ENCODE data around the gene KBTBD2. TPM values are rescaled to one million over a fixed set of nuclear protein-coding genes. Genes with fewer than 3 reads are reported as not detected.
A peak's percentile ranks its signal among the peaks of the same experiment; 100 is the strongest.

KBTBD2 gene
- total and polyA plus RNA-seq, 2 donors (not counting 3 experiments of a cell fraction or from before 2014, with no cell fraction given), result 24.8 to 36.6 TPM

GRCh38 chr7:32860090-32860489 is 31.5 kb downstream of the KBTBD2 start:
- no peaks in the 10 kb centered on the region for H3K79me2 ChIP-seq (ENCODE audit: control insufficient read depth, insufficient read depth, low read length)
- no peaks in the 10 kb centered on the region for H3K9me3 ChIP-seq (replicated peaks; ENCODE audit: control insufficient read depth, insufficient read depth, low read length)
- H3K27ac ChIP-seq (ENCODE audit: insufficient read depth, low read depth, low read length), result no peak overlapping the region
- CTCF ChIA-PET, result interaction anchor here (5.6 kb wide), 1 partner anchor 14 kb away, joined by 28 read pairs; no protein-coding TSS in a partner anchor
- H3K36me3 ChIP-seq (ENCODE audit: control insufficient read depth in 2 of 2, extremely low read depth in 1 of 2, insufficient read depth in 2 of 2, low read length in 2 of 2), result no peaks in the 10 kb centered on the region
- POLR2A ChIA-PET, result no interaction called here
- H3K9me1 ChIP-seq (replicated peaks; ENCODE audit: control insufficient read depth, extremely low read depth, insufficient read depth, low read length), result no peaks in the 10 kb centered on the region
- DNase-seq (ENCODE audit: low read depth, low spot score), result no peak
- H4K20me1 ChIP-seq (replicated peaks; ENCODE audit: control insufficient read depth, extremely low read depth, insufficient read depth, low read length), result no peaks in the 10 kb centered on the region
- no peak overlapping the region for H3K4me2 ChIP-seq (ENCODE audit: insufficient read depth, low read length)
- no peak overlapping the region for H3K4me3 ChIP-seq (replicated peaks in 1 of 3; ENCODE audit: insufficient read depth in 1 of 3, low read depth in 1 of 3, low read length in 3 of 3)
- TF ChIP-seq JUN (IDR thresholded peaks at IDR 0.05; ENCODE audit: borderline replicate concordance, insufficient read depth, insufficient read length, low read depth) (no peak), POLR2A (IDR thresholded peaks at IDR 0.05; ENCODE audit: low read depth, low read length) (no peak), MYC (IDR thresholded peaks at IDR 0.05; ENCODE audit: low read depth, low read length) (no peak), GATA2 (IDR thresholded peaks at IDR 0.05; ENCODE audit: insufficient read depth, insufficient read length, low read depth, low read length) (no peak), POLR2AphosphoS5 (IDR thresholded peaks at IDR 0.05; ENCODE audit: insufficient read depth, low read depth, low read length) (no peak), FOS (IDR thresholded peaks at IDR 0.05; ENCODE audit: borderline replicate concordance, insufficient read depth, low read length) (no peak), EZH2 (IDR thresholded peaks at IDR 0.05; ENCODE audit: borderline replicate concordance, low read depth, low read length, severe bottlenecking) (no peak), MAX (IDR thresholded peaks at IDR 0.05; ENCODE audit: insufficient read depth, insufficient read length) (no peak), CTCF (IDR thresholded peaks at IDR 0.05; ENCODE audit: extremely low read depth in 1 of 2, insufficient read depth in 1 of 2, low read depth in 1 of 2, low read length in 2 of 2) (no peak)
- peak; percentile 24 for FAIRE-seq
- H3K9ac ChIP-seq (replicated peaks; ENCODE audit: extremely low read depth, insufficient read depth, low read length), result no peak overlapping the region
- H3K27me3 ChIP-seq (ENCODE audit: control insufficient read depth in 2 of 2, insufficient read depth in 2 of 2, low read length in 2 of 2), result peaks cover 0 to 3% of the 10 kb centered on the region in 2 experiments
- H2AFZ ChIP-seq (ENCODE audit: low read depth, low read length), result no peak overlapping the region
- dilution Hi-C loops (cut with MboI; ENCODE audit: extremely low pct_ligation_motif_present, low sequenced_read_pairs) (no loop called here), intact Hi-C loops (cut with micrococcal nuclease) (no loop called here)
- no TSS peak for BruUV-seq (replicated peaks)
- no peaks in the 10 kb centered on the region for H3K4me1 ChIP-seq (ENCODE audit: control insufficient read depth, extremely low read depth, insufficient read depth, low read length)

All from endothelial cell of umbilical vein (primary cell).